H9 (cell line): Measurements from ENCODE around the gene MIER2. TPM values are rescaled to one million over a fixed set of nuclear protein-coding genes. Genes with fewer than 3 reads are reported as not detected.
A peak's percentile ranks its signal among the peaks of the same experiment; 100 is the strongest.

Experiments
- DNase-seq: peaks from one replicate; pipeline ENCODE4 v3.0.0-alpha.2; 2017
- H2AFZ ChIP-seq: one replicate; pipeline ENCODE4 v1.6.1; 2013; ENCODE audit warnings: mild to moderate bottlenecking, low read length, control low read depth, moderate library complexity
- H2AK5ac ChIP-seq: 2 replicates; pipeline ENCODE4 v1.6.1; 2013; ENCODE audit warnings: low read length, control low read depth, mixed read lengths; ENCODE audit not compliant: insufficient read length
- H2BK120ac ChIP-seq: one replicate; pipeline ENCODE4 v1.6.1; 2013; ENCODE audit warnings: low read depth, mild to moderate bottlenecking, low read length, control low read depth, inconsistent platforms; ENCODE audit not compliant: poor library complexity, severe bottlenecking
- H2BK12ac ChIP-seq: 2 replicates; pipeline ENCODE4 v1.6.1; 2013; ENCODE audit warnings: low read length, control low read depth, mixed read lengths, low read depth; ENCODE audit not compliant: insufficient read length
- H2BK15ac ChIP-seq: 2 replicates; pipeline ENCODE4 v1.6.1; 2013; ENCODE audit warnings: low read depth, low read length, control low read depth
- H2BK20ac ChIP-seq: one replicate; pipeline ENCODE4 v1.6.1; 2013; ENCODE audit warnings: low read depth, mild to moderate bottlenecking, low read length, control low read depth, inconsistent platforms; ENCODE audit not compliant: poor library complexity, severe bottlenecking
- H2BK5ac ChIP-seq: 2 replicates; pipeline ENCODE4 v1.6.1; 2013; ENCODE audit warnings: low read length, control low read depth, mixed read lengths; ENCODE audit not compliant: insufficient read length
- H3K14ac ChIP-seq: 2 replicates; pipeline ENCODE4 v1.6.1; 2013; ENCODE audit warnings: low read length, control low read depth; ENCODE audit not compliant: insufficient read depth
- H3K18ac ChIP-seq: 2 replicates; pipeline ENCODE4 v1.6.1; 2013; ENCODE audit warnings: low read depth, mild to moderate bottlenecking, mixed read lengths, low read length, control low read depth; ENCODE audit not compliant: insufficient read length
- H3K23ac ChIP-seq: 2 replicates; pipeline ENCODE4 v1.6.1; 2013; ENCODE audit warnings: low read length, control low read depth, mixed read lengths, low read depth; ENCODE audit not compliant: insufficient read length
- H3K23me2 ChIP-seq: 2 replicates; pipeline ENCODE4 v1.6.1; 2013; ENCODE audit warnings: low read depth, mild to moderate bottlenecking, mixed read lengths, low read length, control low read depth; ENCODE audit not compliant: insufficient read length, poor library complexity, severe bottlenecking
- H3K27ac ChIP-seq: 2 replicates; pipeline ENCODE4 v1.5.1; 2013; ENCODE audit warnings: low read length, control low read depth, mixed read lengths, low read depth; ENCODE audit not compliant: insufficient read length
- H3K27me3 ChIP-seq: 2 replicates; pipeline ENCODE4 v1.6.1; 2013; ENCODE audit warnings: low read length, control low read depth, inconsistent platforms; ENCODE audit not compliant: insufficient read depth
- H3K4ac ChIP-seq: 2 replicates; pipeline ENCODE4 v1.6.1; 2013; ENCODE audit warnings: low read depth, mild to moderate bottlenecking, control low read depth, inconsistent platforms, low read length, moderate library complexity
- H3K4me1 ChIP-seq: 2 replicates; pipeline ENCODE4 v1.6.1; 2013; ENCODE audit warnings: low read length, control low read depth, inconsistent platforms; ENCODE audit not compliant: insufficient read depth
- H3K4me2 ChIP-seq: 2 replicates; pipeline ENCODE4 v1.6.1; 2013; ENCODE audit warnings: low read length, control low read depth, mixed read lengths; ENCODE audit not compliant: insufficient read length, insufficient read depth
- H3K56ac ChIP-seq: 2 replicates; pipeline ENCODE4 v1.6.1; 2013; ENCODE audit warnings: low read depth, mild to moderate bottlenecking, mixed read lengths, low read length, control low read depth; ENCODE audit not compliant: insufficient read length
- H3K79me1 ChIP-seq: 2 replicates; pipeline ENCODE4 v1.6.1; 2013; ENCODE audit warnings: low read depth, mild to moderate bottlenecking, moderate library complexity, low read length, control low read depth, inconsistent platforms; ENCODE audit not compliant: insufficient read depth, poor library complexity, severe bottlenecking
- H3K79me2 ChIP-seq: 2 replicates; pipeline ENCODE4 v1.6.1; 2013; ENCODE audit warnings: low read length, control low read depth, inconsistent platforms; ENCODE audit not compliant: insufficient read depth
- H3K9ac ChIP-seq: 2 replicates; pipeline ENCODE4 v1.6.1; 2013; ENCODE audit warnings: low read length, control low read depth, mixed read lengths; ENCODE audit not compliant: insufficient read length; ENCODE audit errors: extremely low read depth
- H3K9me3 ChIP-seq: one replicate; pipeline ENCODE4 v1.6.1; 2013; ENCODE audit warnings: low read depth, low read length, inconsistent platforms; ENCODE audit not compliant: control insufficient read depth
- H3T11ph ChIP-seq: one replicate; pipeline ENCODE4 v1.6.1; 2013; ENCODE audit warnings: mild to moderate bottlenecking, low read length, control low read depth, inconsistent platforms
- H4K20me1 ChIP-seq: one replicate; pipeline ENCODE4 v1.6.1; 2013; ENCODE audit not compliant: control insufficient read depth, insufficient read length, insufficient read depth
- H4K5ac ChIP-seq: 2 replicates; pipeline ENCODE4 v1.6.1; 2013; ENCODE audit warnings: low read depth, mild to moderate bottlenecking, mixed read lengths, low read length, control low read depth; ENCODE audit not compliant: insufficient read length
- H4K8ac ChIP-seq: replicated peaks from 2 replicates; pipeline ENCODE4 v1.6.1; 2013; ENCODE audit warnings: low read length, control low read depth, mixed read lengths, low read depth; ENCODE audit not compliant: insufficient read length
- H4K91ac ChIP-seq: 2 replicates; pipeline ENCODE4 v1.6.1; 2013; ENCODE audit warnings: low read depth, mild to moderate bottlenecking, moderate library complexity, mixed read lengths, low read length, control low read depth; ENCODE audit not compliant: insufficient read length
- H3K27ac Mint-ChIP-seq, 3 experiments: 2 replicates in 2 of 3; 3 replicates in 1 of 3; pipeline ENCODE4 v1.8.0; 2020 to 2021; ENCODE audit warnings: mixed read lengths in 3 of 3, mild to moderate bottlenecking in 1 of 3, moderate library complexity in 1 of 3
- H3K27me3 Mint-ChIP-seq: 2 replicates; pipeline ENCODE4 v1.8.0; 2021; ENCODE audit warnings: low read depth, mild to moderate bottlenecking, moderate library complexity, mixed read lengths
- H3K36me3 Mint-ChIP-seq, 3 experiments: 2 replicates in 2 of 3; 3 replicates in 1 of 3; pipeline ENCODE4 v1.8.0; 2020 to 2021; ENCODE audit warnings: low read depth in 3 of 3, mixed read lengths in 3 of 3; ENCODE audit not compliant: insufficient read depth in 1 of 3
- H3K4me1 Mint-ChIP-seq, 2 experiments: 2 replicates each; pipeline ENCODE4 v1.8.0; 2020; ENCODE audit warnings: mixed read lengths in 2 of 2
- H3K4me3 Mint-ChIP-seq, 2 experiments: 2 replicates in 1 of 2; 3 replicates in 1 of 2; pipeline ENCODE4 v1.8.0; 2020 to 2021; ENCODE audit warnings: mild to moderate bottlenecking in 2 of 2, mixed read lengths in 2 of 2, moderate library complexity in 1 of 2
- H3K9me3 Mint-ChIP-seq, 2 experiments: 2 replicates in 1 of 2; 3 replicates in 1 of 2; pipeline ENCODE4 v1.8.0; 2020; ENCODE audit warnings: mild to moderate bottlenecking in 2 of 2, mixed read lengths in 2 of 2, moderate library complexity in 1 of 2
- CTCF ChIP-seq: fragments of 200-600 bp; sonication (generic); conservative IDR thresholded peaks from 3 replicates; pipeline ENCODE4 v1.8.0; 2021; ENCODE audit warnings: antibody characterized with exemption, mild to moderate bottlenecking
- WGBS: extraction: QIAGEN DNeasy Blood & Tissue Kit; methylation state at CpG from one replicate; pipeline ENCODE4 v1.1.7; 2013; ENCODE audit warnings: missing lambda C conversion rate, low lambda C conversion rate, mixed read lengths; ENCODE audit not compliant: insufficient read length; ENCODE audit errors: extremely low coverage; 5-methylcytosine and 5-hydroxymethylcytosine counted together
- total RNA-seq: library from RNA; stranded (reverse); gene quantifications from 2 replicates; pipeline ENCODE4 v1.2.1, GENCODE V29; 2021

MIER2 gene
- total RNA-seq, 1 experiment from 2014 or later: 60.5 TPM

- H3K27ac Mint-ChIP-seq: peak overlapping the region in 1 of 3 experiments; percentile 52; a peak in 1 of 7 replicates
- H3K4me1 Mint-ChIP-seq: peaks cover 37 to 39% of the 10 kb centered on the region in 2 experiments
- H3K9me3 Mint-ChIP-seq: peaks cover 27 to 32% of the 10 kb centered on the region in 2 experiments
- Histone ChIP-seq H3K14ac (no peak overlapping the region), H3K18ac (no peak overlapping the region), H2BK15ac (no peak overlapping the region), H3K4me2 (no peak overlapping the region), H2BK120ac (no peak overlapping the region), H2BK20ac (no peak overlapping the region), H3K4me1 (no peaks in the 10 kb centered on the region), H3K27me3 (no peaks in the 10 kb centered on the region), H2BK12ac (no peak overlapping the region), H4K20me1 (no peaks in the 10 kb centered on the region), H4K5ac (no peak overlapping the region), H4K91ac (no peak overlapping the region), H2AK5ac (no peak overlapping the region), H3K79me1 (no peaks in the 10 kb centered on the region), H3T11ph (no peak overlapping the region), H3K23ac (no peak overlapping the region), H3K56ac (no peak overlapping the region), H3K4ac (no peak overlapping the region), H3K23me2 (no peaks in the 10 kb centered on the region), H4K8ac (no peak overlapping the region), H2AFZ (no peak overlapping the region), H3K27ac (no peak overlapping the region), H2BK5ac (no peak overlapping the region), H3K9me3 (peaks cover 10% of the 10 kb centered on the region), H3K9ac (no peak overlapping the region), H3K79me2 (no peaks in the 10 kb centered on the region)
- no peak overlapping the region for H3K4me3 Mint-ChIP-seq
- WGBS: no CpG with 5 or more reads among the region's 2 CpGs
- H3K27me3 Mint-ChIP-seq: peaks cover 35% of the 10 kb centered on the region
- DNase-seq: no peak
- H3K36me3 Mint-ChIP-seq: peaks cover 3 to 13% (median 10%) of the 10 kb centered on the region in 3 experiments; a peak in 5 of 7 replicates
- TF ChIP-seq CTCF: no peak
Measured at GRCh38 chr19:391207-391557, 46.6 kb upstream of the MIER2 start.
